Non-pigmented ciliary epithelial cell (primary cell): ENCODE measurements around the gene TBX5.

Experiments used
- DNase-seq: peaks from one replicate; pipeline ENCODE4 v3.0.0-alpha.2; 2010; ENCODE audit warnings: low read depth

Gene TBX5

DNA sequence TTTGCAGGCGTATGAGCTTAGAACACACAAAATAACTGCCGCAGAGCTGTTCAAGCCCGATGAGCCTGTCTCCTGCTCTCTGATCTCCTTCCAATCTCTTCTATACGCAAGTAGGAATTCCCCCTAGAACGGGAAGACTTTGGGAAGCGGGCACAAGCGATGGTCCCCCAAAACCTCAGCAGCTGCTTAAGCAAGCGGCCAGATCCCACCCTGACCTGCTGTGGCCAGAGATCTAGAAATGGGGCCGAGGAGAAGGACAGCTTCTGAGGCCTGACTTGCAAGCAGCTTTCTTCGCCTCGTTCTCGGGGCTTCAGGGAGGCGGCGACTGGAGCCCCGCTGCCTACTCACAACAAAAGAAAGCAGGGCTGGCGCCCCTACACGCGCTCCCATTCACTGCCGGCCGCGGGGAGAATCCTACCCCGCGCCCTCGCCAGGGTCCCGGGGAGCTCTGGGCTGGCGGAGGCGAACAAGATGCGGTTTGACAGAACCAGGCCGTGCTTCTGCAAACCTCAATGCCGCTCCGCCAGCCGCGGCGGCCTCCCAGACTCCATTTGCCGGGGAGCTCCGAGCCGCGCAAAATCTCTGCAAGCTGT lies 922 bp downstream of the TBX5 start:
- no peak for DNase-seq

DNA sequence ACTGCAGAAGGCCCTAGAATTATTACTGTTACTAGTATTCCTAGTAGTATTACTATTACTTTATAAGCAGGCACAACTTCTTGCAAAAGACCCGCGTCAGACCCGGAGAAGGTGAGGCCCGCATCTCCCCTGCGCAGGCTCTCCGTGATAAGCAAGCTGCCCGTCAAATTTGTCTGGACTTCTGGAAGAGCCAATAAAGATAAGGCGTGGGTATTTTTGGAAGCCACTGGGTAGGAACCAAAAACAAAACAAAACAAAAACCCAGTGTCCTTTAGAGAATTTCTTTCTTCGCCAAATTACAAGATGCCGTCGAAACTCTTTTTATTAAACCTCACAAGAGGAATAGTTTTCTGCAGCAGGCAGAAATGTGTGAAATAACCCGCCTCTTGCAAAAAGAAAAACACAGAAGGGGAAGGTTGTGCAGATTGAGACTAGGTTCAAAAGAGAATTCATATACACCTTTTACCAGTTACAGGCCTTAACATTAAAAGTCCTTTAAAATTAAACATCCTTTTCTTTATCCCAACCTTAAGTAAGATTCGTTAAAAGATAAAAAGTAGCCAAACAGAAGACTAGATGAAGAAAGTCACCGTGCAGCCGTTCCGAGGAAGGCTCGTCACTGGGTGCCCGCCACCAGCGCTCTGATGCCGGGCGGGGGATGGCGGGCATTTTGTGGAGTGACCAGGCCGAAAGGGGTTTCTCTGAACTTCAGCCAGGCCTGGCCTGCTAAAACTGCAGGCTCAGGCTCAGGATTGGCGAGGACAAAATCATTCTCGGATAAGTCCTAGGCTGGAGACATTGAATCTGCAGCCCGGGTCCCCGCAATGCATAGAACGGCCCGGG lies 1.6 kb downstream of the TBX5 start:
- DNase-seq = no peak

- no peak for DNase-seq
Observed at GRCh38 chr12:114403690-114404066, 2.3 kb downstream of the TBX5 start.

DNA sequence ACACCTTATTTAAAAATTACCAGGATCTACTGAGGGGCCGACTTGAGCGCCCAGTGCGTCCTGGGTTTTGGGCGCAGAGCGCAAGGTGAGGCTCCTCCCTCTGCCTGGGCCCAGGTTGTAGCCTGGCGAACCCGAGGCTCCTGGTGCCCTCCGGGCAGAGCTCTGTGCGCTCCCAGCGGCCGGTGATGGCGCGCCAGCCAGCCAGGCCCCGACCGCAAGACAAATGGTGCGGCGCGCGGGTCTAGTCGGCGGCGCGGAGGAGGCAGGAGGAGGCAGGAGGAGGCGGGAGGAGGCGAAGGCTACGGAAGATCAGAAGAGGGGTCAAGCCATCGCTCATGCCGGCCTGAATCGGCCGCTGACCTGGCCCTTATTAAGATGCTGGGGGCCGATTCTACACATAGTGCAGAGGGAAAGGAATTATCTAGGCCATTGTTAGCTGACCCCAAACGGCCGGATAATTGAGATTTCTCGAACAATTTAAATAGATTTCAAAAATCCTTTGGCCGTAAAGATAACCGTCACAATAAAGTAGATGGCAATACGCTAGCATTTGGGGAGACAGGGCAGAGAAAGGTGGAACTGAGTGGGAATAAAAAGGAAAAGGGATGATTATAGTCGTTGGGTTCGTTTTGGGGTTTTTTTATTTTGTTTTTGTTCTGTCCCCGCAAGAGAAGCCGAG lies 2.8 kb downstream of the TBX5 start:
- DNase-seq = no peak

GRCh38 chr12:114402084-114402717 lies 3.7 kb downstream of the TBX5 start:
- no peak for DNase-seq

GRCh38 chr12:114401328-114402083 lies 4.4 kb downstream of the TBX5 start:
- DNase-seq = no peak

GRCh38 chr12:114400925-114401324 lies 5.0 kb downstream of the TBX5 start:
- no peak for DNase-seq

DNA sequence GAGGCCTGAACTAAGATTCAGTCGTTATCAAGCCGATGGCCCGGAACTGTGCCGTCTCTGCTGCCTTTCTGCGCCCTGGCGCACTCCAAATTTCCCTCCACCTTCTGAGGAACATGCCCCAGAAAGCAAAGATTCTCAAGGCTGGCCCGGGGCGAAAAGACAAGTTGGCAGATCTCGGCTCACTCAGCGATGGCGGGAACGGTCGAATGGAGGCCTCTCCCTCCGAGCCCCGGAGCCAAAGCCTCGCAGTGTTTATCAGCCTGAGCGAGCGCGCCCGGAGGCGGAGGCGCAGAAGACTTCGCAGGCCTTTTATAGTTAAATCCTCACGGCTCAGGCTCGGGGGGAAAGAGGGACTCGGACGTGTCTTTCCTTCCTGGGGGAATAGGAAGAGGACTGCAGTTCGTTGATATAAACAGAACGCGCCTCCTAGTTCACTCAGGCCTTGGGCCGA lies 5.6 kb downstream of the TBX5 start:
- no peak for DNase-seq

- no peak for DNase-seq
Observed at GRCh38 chr12:114399664-114400211, 6.2 kb downstream of the TBX5 start.

DNA sequence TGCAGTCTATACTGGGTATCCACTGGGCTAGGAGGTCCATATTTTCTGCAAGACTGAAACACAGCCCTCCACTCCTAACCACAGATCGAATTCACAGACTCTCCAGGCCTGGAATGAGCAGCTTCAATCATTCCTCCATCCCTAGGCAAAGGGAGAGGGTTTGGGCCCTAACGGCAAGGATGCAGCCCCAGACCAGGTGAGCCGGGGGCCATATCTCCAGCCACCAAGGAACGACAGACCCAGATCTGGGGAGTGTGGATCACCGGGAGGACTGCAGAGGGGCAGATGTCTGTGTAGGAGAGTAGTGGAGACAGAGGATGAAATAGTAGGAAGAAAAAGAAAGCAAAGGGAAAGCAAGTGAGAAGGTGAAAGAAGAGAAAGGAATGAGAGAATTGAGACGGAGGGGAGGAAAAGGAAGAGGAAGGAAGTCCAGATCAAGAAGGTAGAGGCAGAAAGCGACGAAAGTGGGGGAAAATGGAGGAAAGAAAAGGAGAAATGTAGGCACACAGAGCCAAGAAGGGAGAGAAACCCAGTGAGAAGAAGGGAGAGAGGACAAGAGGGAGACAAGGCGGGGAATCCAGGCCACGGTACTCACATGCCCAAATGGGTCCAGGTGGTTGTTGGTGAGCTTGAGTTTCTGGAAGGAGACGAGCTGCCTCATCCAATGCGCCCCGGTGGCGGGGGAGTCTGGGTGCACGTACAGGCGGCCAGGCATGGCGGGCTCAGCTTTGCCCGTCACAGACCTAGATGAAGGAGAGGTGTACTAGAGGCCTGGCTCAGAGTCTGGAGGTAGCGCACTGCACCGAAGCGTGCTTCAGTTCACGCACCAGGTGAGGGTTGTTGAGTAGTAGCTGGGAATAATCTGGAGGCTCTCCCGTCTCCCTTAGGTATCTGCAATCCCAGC lies 7.7 kb downstream of the TBX5 start:
- no peak for DNase-seq

DNA sequence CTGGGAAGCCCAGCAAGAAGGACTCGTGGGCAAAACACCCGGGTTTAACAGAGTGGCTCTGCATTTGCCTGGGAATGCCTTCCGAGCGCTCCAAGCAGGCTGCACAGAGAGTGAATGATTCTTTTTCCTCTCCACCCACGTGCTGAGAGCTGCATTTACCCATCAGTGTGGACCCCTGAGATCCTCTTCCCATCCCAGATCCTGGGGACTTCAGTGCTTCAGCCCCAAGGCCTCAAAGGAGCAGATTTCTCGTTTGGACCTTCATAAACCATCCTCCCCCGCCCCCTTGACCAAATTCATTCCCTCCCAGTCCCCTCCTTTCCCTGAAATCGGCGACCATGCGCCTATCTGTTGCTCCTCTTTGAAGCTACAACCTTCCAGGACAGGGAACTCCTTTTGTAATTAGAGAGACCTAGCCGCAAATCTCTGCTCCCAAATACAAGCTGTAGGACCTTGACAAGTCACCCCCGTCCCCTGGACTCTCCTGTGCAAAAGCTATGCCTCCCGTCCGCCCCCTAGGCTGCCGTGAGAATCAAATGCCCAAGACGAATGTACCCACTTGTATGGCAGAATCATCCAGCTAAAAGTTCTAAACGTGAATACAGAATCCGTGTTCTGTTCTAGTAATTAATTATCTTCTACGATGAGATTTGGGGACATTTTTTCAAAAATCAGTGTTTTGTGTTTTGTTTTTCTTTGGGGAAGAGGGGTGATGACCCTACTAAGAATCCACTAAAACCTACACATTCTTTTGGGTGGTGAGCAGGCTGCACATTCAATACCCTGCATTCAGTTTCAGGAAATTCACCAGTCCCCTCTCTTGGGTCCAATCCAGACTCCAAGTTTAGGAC lies 8.8 kb downstream of the TBX5 start:
- no peak for DNase-seq

DNA sequence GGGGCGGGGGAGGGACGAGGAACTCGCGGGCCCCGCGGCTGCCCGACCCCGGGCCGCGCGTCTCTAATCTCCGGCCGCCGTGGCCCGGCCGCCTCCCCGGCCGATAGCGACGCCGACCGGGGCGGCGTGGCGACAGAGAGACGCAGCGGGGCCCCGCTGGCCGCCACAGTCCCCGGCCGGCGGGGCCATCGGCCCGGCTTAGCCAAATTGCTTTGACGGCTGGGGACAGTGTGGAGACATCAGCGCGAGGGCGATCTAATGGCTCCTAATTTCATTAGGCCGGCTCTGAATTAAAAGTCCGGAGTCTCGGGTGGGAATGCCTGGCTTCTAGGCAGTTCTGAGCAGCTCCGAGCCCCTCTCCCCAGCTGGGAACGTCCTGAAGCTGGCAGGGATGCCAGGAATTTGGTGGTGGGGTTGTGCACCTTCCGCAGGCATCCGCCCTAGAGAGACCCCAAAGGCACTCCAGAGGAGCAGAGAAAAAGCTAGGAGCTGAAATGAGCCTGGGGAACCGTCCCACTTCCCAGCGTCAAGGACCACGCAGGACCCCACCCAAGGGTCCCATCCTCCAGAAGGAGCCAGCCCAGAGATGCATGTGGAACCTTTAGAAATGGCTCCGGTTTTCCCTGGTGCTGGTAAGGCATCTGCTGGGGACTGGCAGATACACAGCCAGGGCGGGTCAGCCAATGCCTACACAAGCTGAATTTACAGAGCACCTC lies 9.6 kb downstream of the TBX5 start:
- DNase-seq = no peak

- no peak for DNase-seq
Observed at GRCh38 chr12:114395755-114396152, 10.2 kb downstream of the TBX5 start.

- no peak for DNase-seq
Observed at GRCh38 chr12:114395233-114395632, 10.7 kb downstream of the TBX5 start.

DNA sequence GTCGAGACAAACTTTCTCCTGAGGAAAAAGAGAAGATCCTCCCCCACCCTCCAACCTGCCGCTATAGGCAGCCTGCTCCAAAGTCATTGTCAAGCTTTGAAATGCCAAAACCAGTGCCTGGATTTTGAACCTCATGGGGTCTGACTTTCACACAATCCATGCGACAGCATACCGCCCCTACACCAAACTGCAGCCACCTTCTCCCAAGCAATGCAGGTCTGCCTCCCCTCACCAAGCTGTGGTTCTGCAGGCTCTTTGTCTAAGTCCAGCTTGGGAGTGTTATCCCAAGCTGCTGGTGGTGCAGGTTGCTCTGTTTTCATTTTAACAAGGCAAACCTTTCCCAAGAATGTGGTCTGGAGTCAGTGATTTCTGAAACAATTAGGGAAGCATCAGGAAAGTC lies 12.4 kb downstream of the TBX5 start:
- no peak for DNase-seq

DNA sequence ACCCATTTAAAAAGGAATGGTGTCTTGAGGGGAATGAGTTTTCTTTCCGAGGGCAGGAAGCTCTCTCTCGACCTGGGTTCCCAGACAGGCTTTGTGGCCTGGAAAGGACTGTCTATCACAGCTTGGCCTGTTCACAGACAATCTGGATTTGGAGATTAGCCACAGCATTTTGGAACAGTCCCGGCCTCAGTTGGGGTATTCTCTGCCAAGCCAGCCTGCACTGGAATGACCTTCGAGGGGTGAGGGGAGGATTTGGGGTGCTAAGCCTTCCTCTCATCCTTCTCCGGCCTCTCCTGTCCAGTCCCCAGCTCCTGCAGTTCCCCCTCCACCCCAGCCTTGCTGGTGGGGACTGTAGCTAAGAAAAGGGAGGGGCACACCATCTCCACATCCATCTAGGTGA lies 13.0 kb downstream of the TBX5 start:
- no peak for DNase-seq

DNA sequence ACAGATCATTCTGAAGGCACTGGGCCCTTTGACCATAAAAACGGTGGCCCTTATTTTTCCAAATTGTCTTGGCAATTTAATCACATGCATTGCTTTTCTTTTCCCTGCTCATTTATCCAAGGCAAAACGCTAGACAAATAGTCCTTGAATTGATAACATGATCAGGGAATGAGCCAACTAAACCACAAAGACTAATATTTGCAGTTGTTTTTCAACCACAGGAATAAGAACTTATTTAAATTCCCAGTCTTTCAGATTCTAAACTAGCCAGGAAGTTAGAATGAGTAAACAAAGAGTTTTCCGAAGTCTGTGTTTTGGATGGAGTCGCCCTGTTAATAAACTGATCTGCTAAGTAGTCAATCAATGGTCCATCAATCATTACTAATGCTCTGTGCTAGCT lies 14.9 kb downstream of the TBX5 start:
- DNase-seq = no peak

- no peak for DNase-seq
Observed at GRCh38 chr12:114384739-114385138, 21.2 kb downstream of the TBX5 start.

GRCh38 chr12:114381177-114381576 lies 24.8 kb downstream of the TBX5 start:
- no peak for DNase-seq
